HAP-1 (cell line): Measurements from ENCODE around the gene STK33.

Experiments used
- DNase-seq, 2 experiments: peaks; one replicate each; pipeline ENCODE4 v3.0.0-alpha.2; 2016 to 2020; ENCODE audit warnings: low spot score in 2 of 2
- H3K27me3 ChIP-seq: fragments of 250-450 bp; sonication (Bioruptor Pico); 2 replicates; pipeline ENCODE4 v1.5.1; 2020; ENCODE audit warnings: low read depth, mild to moderate bottlenecking, moderate library complexity
- H3K36me3 ChIP-seq: fragments of 250-450 bp; sonication (Bioruptor Pico); replicated peaks from 2 replicates; pipeline ENCODE4 v1.5.1; 2020; ENCODE audit warnings: mild to moderate bottlenecking
- H3K4me1 ChIP-seq: fragments of 250-450 bp; sonication (Bioruptor Pico); 2 replicates; pipeline ENCODE4 v1.5.1; 2020; ENCODE audit warnings: mild to moderate bottlenecking
- H3K4me3 ChIP-seq: fragments of 250-450 bp; sonication (Bioruptor Pico); 2 replicates; pipeline ENCODE4 v1.5.1; 2020; ENCODE audit warnings: mild to moderate bottlenecking, moderate library complexity
- H3K9me3 ChIP-seq: fragments of 250-450 bp; sonication (Bioruptor Pico); 2 replicates; pipeline ENCODE4 v1.5.1; 2020; ENCODE audit warnings: mild to moderate bottlenecking, moderate library complexity
- in situ Hi-C: fragments of 300-500 bp; cut with MboI; formaldehyde crosslinking; loops from 3 replicates; pipeline ENCODE4 v1.14.3; 2020; ENCODE audit warnings: low sequenced_read_pairs, inconsistent platforms, mixed read lengths

Gene STK33

DNA sequence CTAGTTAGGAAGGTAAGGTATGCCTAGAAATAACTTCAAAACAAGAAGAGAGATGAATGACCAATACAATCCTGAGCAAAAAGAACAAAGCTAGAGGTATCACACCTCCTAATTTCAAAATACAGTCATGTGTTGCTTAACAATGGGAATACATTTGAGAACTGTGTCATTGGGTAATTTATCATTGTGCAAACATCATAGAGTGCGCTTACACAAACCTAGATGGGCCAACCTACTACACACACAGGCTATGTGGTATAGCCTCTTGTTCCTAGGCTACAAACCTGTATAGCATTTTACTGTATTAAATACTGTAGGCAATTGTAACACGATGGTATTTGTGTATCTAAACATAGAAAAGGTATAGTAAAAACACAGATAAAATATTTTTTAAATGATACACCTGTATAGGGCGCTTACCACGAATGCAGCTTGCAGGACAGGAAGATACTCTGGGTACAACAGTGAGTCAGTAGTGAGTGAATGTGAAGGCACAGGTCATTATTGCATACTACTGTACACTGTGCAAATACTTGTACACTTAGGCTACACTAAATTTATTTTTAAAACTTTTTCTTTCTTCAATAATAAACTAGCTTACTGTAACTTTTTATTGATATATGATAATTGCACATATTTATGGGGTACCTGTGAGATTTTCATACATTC lies 48.2 kb downstream of the STK33 start:
- Histone ChIP-seq H3K4me1 (peaks cover 3% of the 10 kb centered on the region; the same call in 1 of the 2 replicates), H3K36me3 (no peaks in the 10 kb centered on the region), H3K27me3 (no peaks in the 10 kb centered on the region), H3K9me3 (no peaks in the 10 kb centered on the region), H3K4me3 (no peak overlapping the region)
- DNase-seq, result no peak
- in situ Hi-C loops, result no loop called here

DNA sequence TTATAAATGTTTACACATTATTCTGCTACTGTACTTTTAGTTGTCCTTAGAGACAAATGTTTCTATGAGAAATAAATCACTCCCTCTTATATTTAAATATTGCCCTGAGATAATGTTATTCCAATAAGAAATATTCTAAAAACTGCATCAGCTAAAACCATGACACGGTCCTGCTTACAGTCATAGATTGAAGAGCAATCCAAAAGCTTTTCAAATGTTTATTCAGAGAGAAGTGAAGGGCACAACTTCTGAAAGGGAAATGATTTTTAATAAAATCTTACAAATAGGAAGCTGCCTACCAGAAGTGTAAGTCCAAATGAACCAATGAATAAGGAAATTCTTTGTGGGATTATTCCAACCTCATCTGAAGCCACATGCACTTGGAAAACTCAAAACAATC lies 49.2 kb downstream of the STK33 start:
- Histone ChIP-seq H3K4me3 (no peak overlapping the region), H3K9me3 (no peaks in the 10 kb centered on the region), H3K36me3 (no peaks in the 10 kb centered on the region), H3K27me3 (no peaks in the 10 kb centered on the region), H3K4me1 (peaks cover 3% of the 10 kb centered on the region; the same call in 1 of the 2 replicates)
- no peak for DNase-seq
- in situ Hi-C loops, result no loop called here

DNA sequence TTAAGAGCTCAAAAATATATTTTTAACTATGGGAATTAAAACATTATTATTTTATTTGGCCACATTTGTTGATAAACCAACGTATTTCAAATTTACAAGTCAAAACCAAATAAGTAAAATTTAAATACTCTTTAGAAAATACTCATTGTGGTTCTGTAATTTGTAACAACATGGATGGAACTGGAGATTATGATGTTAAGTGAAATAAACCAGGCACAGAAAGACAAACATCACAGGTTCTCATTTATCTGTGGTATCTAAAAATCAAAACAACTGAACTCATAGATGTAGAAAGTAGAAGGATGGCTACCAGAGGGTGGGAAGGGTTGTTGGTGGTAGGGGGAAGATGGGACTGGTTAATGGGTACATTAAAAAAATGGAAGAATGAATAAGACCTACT lies 50.8 kb downstream of the STK33 start:
- H3K4me3 ChIP-seq, result no peak overlapping the region
- H3K36me3 ChIP-seq, result no peaks in the 10 kb centered on the region
- H3K9me3 ChIP-seq, result no peaks in the 10 kb centered on the region
- H3K4me1 ChIP-seq, result peaks cover 3% of the 10 kb centered on the region; the same call in 1 of the 2 replicates
- H3K27me3 ChIP-seq, result no peaks in the 10 kb centered on the region
- DNase-seq, result no peak
- in situ Hi-C loops, result no loop called here

DNA sequence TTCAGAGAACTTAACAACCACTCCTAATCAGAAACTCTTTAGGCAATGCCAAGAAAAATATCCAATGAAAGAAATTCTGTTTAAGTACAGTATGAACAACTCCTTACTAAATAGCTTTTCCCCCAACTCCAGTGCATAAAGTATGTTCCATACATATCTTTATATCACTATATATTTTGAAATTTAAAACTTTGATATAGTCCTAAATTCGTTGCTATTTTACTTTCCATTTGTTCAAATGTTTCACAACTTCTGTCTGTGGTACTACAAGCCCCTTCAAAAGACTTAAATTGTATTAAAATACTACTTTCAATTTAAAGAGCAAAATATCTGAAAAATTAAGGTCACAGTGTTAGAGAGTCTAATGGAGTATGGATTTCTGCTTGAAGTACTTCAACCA lies 52.6 kb downstream of the STK33 start:
- Histone ChIP-seq H3K4me1 (peaks cover 3% of the 10 kb centered on the region; the same call in 1 of the 2 replicates), H3K9me3 (no peaks in the 10 kb centered on the region), H3K27me3 (no peaks in the 10 kb centered on the region), H3K36me3 (no peaks in the 10 kb centered on the region), H3K4me3 (no peak overlapping the region)
- DNase-seq, result no peak
- in situ Hi-C loops, result no loop called here

DNA sequence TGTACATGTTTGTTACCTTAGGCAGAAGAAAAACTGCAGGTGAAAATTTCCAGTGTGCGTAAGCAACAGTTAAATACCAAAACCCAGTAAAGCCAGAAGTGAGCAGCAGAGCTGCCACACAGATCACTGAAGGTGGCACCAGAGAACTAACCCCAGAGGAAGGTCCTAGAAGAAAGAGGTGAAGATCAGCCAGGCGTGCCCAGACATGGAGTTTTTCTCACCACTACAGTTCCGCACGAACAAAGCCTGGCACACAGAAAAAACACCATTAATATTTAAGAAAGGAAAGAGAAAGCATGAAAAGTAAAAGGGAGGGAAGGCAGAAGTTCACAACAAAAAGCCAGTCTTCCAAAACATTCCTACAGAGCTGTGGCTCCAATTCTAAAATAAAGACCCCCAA lies 60.7 kb downstream of the STK33 start:
- in situ Hi-C loops, result no loop called here
- Histone ChIP-seq H3K36me3 (no peaks in the 10 kb centered on the region), H3K9me3 (no peaks in the 10 kb centered on the region), H3K27me3 (no peaks in the 10 kb centered on the region), H3K4me3 (no peak overlapping the region), H3K4me1 (no peaks in the 10 kb centered on the region)
- no peak for DNase-seq

DNA sequence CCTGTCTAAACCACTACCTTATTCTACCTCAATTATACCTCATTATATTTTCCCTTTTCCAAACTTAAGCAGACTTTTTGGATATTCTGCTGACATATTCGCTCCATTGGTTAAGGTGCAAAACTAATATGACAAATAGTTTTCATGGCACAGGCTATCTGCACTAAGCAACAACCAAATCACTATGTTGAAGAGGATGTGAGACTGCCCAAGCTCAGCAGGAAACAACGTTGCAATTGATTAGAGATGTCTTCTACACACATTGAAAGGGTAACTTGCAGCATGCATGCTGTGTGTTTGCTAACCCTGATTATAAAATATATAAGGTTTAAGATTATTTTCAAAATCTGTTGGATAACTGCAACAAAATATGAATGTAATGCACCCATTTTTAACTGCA lies 61.6 kb downstream of the STK33 start:
- Histone ChIP-seq H3K4me3 (no peak overlapping the region), H3K36me3 (no peaks in the 10 kb centered on the region), H3K27me3 (no peaks in the 10 kb centered on the region), H3K9me3 (no peaks in the 10 kb centered on the region), H3K4me1 (no peaks in the 10 kb centered on the region)
- no peak for DNase-seq
- in situ Hi-C loops, result no loop called here

DNA sequence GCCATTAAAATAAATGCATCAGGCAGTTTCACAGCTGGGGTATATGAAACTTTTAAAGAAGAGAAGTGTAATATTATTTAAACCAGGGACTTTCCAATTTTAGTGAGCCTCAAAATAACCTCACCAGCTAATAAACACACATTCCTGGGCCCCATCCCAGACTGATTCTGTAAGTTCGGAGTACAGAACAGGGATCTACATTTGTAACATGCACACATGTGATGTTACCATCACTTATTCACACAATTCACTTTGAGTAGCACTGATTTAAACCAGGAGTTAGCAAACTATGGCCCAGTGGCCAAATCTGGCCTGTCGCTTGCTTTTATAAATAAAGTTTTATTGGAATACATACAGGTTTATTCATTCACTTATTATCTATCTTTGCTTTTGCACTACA lies 62.0 kb downstream of the STK33 start:
- no peaks in the 10 kb centered on the region for H3K4me1 ChIP-seq
- in situ Hi-C loops, result no loop called here
- H3K27me3 ChIP-seq, result no peaks in the 10 kb centered on the region
- DNase-seq, result no peak
- no peaks in the 10 kb centered on the region for H3K9me3 ChIP-seq
- no peak overlapping the region for H3K4me3 ChIP-seq
- no peaks in the 10 kb centered on the region for H3K36me3 ChIP-seq

DNA sequence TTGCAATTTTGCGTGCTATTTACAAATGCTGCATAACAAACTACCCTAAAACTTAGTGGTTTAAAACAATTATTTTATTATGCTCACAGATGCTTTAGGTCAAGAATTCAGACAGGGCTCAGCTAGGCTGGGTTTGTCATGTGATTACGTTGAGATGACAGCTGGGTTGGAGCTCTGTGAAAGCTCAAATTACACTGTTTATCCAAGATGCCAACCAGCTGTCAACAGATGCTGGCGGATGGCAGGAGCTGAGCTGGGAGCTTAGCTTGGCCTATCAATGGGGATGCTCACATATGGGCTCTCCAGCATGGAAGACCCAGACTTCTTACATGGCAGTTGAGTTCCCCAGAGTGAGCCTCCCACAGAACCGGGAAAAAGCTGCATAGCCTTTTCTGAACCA lies 62.7 kb downstream of the STK33 start:
- Histone ChIP-seq H3K27me3 (no peaks in the 10 kb centered on the region), H3K36me3 (no peaks in the 10 kb centered on the region), H3K9me3 (no peaks in the 10 kb centered on the region), H3K4me1 (no peaks in the 10 kb centered on the region), H3K4me3 (no peak overlapping the region)
- no peak for DNase-seq
- in situ Hi-C loops, result no loop called here

DNA sequence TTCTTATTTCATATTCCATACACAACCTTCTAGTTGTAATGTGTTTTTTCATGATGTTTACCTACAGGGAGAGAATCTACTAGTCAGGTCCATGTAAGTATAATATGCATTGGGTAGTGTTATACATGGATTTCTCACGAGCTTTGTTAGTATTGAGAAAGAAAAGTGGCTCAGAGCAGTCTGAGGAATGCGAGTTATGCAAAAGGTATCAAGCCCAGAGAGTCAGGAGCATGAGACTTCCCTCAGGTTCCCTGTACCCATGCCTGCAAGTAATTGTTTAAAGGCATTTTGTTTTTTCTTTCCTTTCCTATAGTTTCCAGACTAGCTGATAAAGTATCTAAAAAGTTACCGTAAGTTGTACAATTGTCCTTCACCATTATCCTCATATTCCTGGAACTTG lies 66.1 kb downstream of the STK33 start:
- no peak for DNase-seq
- Histone ChIP-seq H3K27me3 (no peaks in the 10 kb centered on the region), H3K4me3 (no peak overlapping the region), H3K4me1 (peaks cover 4% of the 10 kb centered on the region), H3K36me3 (no peaks in the 10 kb centered on the region), H3K9me3 (no peaks in the 10 kb centered on the region)
- in situ Hi-C loops, result no loop called here

DNA sequence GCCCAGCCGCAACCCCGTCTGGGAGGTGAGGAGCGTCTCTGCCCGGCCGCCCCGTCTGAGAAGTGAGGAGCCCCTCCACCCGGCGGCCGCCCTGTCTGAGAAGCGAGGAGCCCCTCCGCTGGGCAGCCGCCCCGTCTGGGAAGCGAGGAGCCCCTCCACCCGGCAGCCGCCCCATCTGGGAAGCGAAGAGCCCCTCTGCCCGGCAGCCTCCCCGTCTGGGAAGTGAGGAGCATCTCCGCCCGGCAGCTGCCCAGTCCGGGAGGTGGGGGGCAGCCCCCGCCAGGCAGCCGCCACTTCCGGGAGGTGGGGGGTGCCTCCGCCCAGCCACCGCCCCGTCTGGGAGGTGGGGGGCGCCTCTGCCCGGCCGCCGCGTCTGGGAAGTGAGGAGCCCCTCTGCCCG lies 70.6 kb downstream of the STK33 start:
- Histone ChIP-seq H3K27me3 (no peaks in the 10 kb centered on the region), H3K4me1 (peaks cover 4% of the 10 kb centered on the region), H3K36me3 (no peaks in the 10 kb centered on the region), H3K9me3 (no peaks in the 10 kb centered on the region; the same call in 1 of the 2 replicates), H3K4me3 (no peak overlapping the region)
- in situ Hi-C loops, result no loop called here
- no peak for DNase-seq

DNA sequence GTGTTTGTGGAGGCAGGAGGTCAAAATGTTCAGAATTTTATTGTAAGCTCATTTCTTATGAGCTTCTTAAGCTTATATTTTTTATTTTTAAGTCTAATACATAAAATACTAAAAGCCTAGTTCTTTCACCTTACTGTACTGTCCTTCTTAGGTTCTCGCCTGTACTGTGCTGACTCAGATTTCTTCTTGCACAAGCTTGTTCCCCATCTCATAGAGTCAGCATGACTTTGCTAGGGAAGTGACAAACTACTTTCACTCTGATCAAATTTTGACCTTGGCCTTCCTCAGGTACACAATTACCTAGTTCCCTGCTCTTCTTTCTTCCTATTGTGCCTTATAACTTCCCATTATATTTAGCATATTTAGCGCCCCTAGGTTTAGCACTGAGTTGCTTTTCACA lies 81.5 kb downstream of the STK33 start:
- in situ Hi-C loops, result no loop called here
- H3K9me3 ChIP-seq, result no peaks in the 10 kb centered on the region
- DNase-seq, result no peak
- no peak overlapping the region for H3K4me3 ChIP-seq
- H3K4me1 ChIP-seq, result no peaks in the 10 kb centered on the region
- no peaks in the 10 kb centered on the region for H3K36me3 ChIP-seq
- no peaks in the 10 kb centered on the region for H3K27me3 ChIP-seq

DNA sequence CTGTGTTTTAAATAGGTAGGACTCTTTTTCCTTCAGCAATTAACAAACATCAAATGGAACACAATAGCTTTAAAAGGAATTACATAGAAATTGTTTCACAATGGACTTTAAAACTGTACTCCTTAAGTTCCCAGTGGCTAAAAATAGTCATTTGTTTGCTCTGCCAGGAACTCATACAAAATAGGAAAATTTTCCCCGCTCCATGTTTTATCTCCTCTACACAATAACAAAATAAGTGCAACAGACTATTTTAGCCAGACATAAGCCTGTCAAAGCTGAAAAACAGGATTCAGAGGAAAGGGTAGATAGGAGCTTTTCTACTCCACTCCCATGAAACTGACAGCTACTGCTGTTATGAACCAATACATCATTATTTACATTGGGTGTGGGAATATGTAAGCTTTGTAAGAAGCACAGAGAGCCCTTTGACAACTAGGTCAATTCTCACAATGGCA lies 90.1 kb downstream of the STK33 start:
- peak; percentile 10 to 40 for DNase-seq
- in situ Hi-C loops, result no loop called here

DNA sequence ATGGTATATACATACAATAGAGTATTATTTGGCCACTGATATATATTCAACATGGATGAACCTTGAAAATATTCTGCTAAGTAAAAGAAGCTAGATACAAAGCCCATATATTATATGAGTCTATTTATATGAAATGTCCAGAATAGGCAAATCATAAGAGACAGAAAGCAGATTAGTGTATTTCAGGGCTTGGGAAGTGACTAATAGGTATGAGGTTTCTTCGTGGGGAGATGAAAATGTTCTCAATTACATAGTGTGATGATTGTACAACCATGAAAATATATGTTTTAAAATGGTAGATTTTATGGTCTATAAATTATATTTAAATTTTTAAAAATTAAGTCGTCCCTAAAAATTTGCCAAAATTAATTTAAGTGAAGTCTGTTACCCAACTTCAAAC lies 92.2 kb downstream of the STK33 start:
- 0 out of 2 replicates have a peak, but pooled peaks cover 2% of the 10 kb centered on the region for H3K9me3 ChIP-seq
- DNase-seq, result no peak
- H3K36me3 ChIP-seq, result no peaks in the 10 kb centered on the region
- no peaks in the 10 kb centered on the region for H3K27me3 ChIP-seq
- H3K4me1 ChIP-seq, result peaks cover 10% of the 10 kb centered on the region
- no peak overlapping the region for H3K4me3 ChIP-seq
- in situ Hi-C loops, result no loop called here

More for the DNA sequence above, 90.1 kb downstream of the STK33 start:
- Histone ChIP-seq H3K27me3 (no peaks in the 10 kb centered on the region), H3K36me3 (no peaks in the 10 kb centered on the region), H3K4me3 (no peak overlapping the region), H3K9me3 (0 out of 2 replicates have a peak, but pooled peaks cover 2% of the 10 kb centered on the region), H3K4me1 (peaks cover 10% of the 10 kb centered on the region)

DNA sequence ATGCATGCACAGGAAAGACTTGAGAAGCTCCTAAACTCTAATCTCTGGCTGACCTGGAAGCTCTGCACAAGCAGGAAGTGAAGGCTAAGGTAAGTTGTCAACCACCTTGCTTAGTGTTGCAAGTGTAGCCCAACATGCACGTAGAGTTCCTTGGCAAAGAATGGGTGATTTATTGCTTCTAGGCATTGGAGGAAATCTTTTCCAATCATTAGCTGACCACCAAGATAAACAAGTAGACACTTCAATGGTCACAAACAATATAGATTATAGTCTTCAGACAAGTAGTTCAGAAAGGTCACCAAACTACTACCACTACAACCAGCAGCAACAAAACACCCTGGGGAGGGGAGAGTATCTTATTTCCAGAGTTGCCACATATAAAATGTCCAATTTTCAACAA lies 105.6 kb downstream of the STK33 start:
- no peaks in the 10 kb centered on the region for H3K36me3 ChIP-seq
- H3K27me3 ChIP-seq, result no peaks in the 10 kb centered on the region
- no peak overlapping the region for H3K4me3 ChIP-seq
- H3K9me3 ChIP-seq, result no peaks in the 10 kb centered on the region; the same call in 1 of the 2 replicates
- no peaks in the 10 kb centered on the region for H3K4me1 ChIP-seq
- in situ Hi-C loops, result no loop called here
- DNase-seq, result no peak

DNA sequence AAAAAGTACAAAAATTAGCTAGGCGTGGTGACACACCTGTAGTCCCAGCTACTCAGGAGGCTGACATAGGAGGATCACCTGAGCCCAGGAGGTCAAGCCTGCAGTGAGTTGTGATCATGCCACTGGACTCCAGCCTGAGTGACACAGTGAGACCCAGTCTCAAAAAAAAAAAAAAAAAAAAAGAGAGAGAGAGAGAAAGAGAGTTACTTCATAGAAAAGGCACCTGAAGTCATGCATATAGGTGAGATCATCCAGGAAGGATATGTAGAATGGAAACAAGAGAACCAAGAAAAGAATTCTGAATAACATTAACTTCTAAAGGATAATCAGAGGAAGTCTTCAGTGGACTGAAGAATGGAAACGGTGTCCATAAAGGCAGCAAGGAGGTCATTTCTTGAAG lies 106.8 kb downstream of the STK33 start:
- in situ Hi-C loops, result no loop called here
- DNase-seq, result no peak
- Histone ChIP-seq H3K9me3 (no peaks in the 10 kb centered on the region; the same call in 1 of the 2 replicates), H3K4me3 (no peak overlapping the region), H3K4me1 (no peaks in the 10 kb centered on the region), H3K36me3 (no peaks in the 10 kb centered on the region), H3K27me3 (no peaks in the 10 kb centered on the region)
